Endothelial cell (in vitro differentiated cells): ENCODE measurements around the gene SERPINI2. TPM values are rescaled to one million over a fixed set of nuclear protein-coding genes. Genes with fewer than 3 reads are reported as not detected.

Experiments
- DNase-seq: peaks from one replicate; pipeline ENCODE4 v3.0.0; 2021; ENCODE audit warnings: low spot score
- H3K27ac Mint-ChIP-seq: one replicate; pipeline ENCODE4 v1.8.0; 2021; ENCODE audit warnings: mixed read lengths, inconsistent platforms; ENCODE audit not compliant: unreplicated experiment
- H3K27me3 Mint-ChIP-seq: one replicate; pipeline ENCODE4 v1.8.0; 2021; ENCODE audit warnings: mild to moderate bottlenecking, moderate library complexity, mixed read lengths, inconsistent platforms; ENCODE audit not compliant: unreplicated experiment
- H3K36me3 Mint-ChIP-seq: one replicate; pipeline ENCODE4 v1.8.0; 2021; ENCODE audit warnings: mild to moderate bottlenecking, low read depth, mixed read lengths, inconsistent platforms; ENCODE audit not compliant: unreplicated experiment
- H3K4me1 Mint-ChIP-seq: one replicate; pipeline ENCODE4 v1.8.0; 2021; ENCODE audit warnings: mild to moderate bottlenecking, mixed read lengths, inconsistent platforms; ENCODE audit not compliant: unreplicated experiment
- H3K4me3 Mint-ChIP-seq: one replicate; pipeline ENCODE4 v1.8.0; 2021; ENCODE audit warnings: mild to moderate bottlenecking, mixed read lengths, inconsistent platforms; ENCODE audit not compliant: unreplicated experiment
- H3K9me3 Mint-ChIP-seq: one replicate; pipeline ENCODE4 v1.8.0; 2021; ENCODE audit warnings: mixed read lengths, inconsistent platforms; ENCODE audit not compliant: unreplicated experiment
- total RNA-seq: library from RNA; stranded (reverse); fragmentation: NEBNext Ultra II Directional; extraction: Animal tissue kit (Norgen Biotek cat#: 25700); gene quantifications from one replicate; pipeline ENCODE4 v1.2.1, GENCODE V29; 2021; ENCODE audit not compliant: unreplicated experiment
- TF ChIP-seq, protein P1 (sequence below): fragments of 200-600 bp; sonication (generic); IDR thresholded peaks from one replicate; pipeline ENCODE4 v1.5.0; 2021; ENCODE audit warnings: antibody characterized with exemption; ENCODE audit not compliant: unreplicated experiment

Gene SERPINI2
- total RNA-seq, 1 donor from 2014 or later = not detected

GRCh38 chr3:167489571-167489970 is 15.7 kb upstream of the SERPINI2 start:
- H3K27ac Mint-ChIP-seq = no peak overlapping the region
- no peaks in the 10 kb centered on the region for H3K9me3 Mint-ChIP-seq
- H3K4me1 Mint-ChIP-seq = peaks cover 9% of the 10 kb centered on the region
- H3K4me3 Mint-ChIP-seq = no peak overlapping the region
- H3K36me3 Mint-ChIP-seq = no peaks in the 10 kb centered on the region
- no peaks in the 10 kb centered on the region for H3K27me3 Mint-ChIP-seq
- DNase-seq = no peak
- TF ChIP-seq, protein P1, sequence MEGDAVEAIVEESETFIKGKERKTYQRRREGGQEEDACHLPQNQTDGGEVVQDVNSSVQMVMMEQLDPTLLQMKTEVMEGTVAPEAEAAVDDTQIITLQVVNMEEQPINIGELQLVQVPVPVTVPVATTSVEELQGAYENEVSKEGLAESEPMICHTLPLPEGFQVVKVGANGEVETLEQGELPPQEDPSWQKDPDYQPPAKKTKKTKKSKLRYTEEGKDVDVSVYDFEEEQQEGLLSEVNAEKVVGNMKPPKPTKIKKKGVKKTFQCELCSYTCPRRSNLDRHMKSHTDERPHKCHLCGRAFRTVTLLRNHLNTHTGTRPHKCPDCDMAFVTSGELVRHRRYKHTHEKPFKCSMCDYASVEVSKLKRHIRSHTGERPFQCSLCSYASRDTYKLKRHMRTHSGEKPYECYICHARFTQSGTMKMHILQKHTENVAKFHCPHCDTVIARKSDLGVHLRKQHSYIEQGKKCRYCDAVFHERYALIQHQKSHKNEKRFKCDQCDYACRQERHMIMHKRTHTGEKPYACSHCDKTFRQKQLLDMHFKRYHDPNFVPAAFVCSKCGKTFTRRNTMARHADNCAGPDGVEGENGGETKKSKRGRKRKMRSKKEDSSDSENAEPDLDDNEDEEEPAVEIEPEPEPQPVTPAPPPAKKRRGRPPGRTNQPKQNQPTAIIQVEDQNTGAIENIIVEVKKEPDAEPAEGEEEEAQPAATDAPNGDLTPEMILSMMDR = no peak

DNA sequence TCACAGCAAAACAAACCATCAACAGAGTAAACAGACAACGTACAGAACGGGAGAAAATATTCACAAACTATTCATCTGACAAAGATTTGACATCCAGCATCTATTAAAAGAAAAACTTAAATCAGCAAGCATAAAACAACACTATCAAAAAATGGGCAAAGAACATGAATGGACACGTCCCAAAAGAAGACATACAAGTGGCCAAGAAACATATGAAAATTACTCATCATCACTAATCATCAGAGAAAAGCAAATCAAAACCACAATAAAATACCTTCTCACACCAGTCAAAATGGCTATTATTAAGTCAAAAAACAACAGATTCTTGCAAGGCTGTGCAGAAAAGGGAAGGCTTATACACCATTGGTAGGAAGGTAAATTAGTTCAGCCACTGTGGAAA is 13.7 kb upstream of the SERPINI2 start:
- TF ChIP-seq, protein P1 = no peak
- H3K9me3 Mint-ChIP-seq = no peaks in the 10 kb centered on the region
- DNase-seq = no peak
- H3K27ac Mint-ChIP-seq = no peak overlapping the region
- H3K27me3 Mint-ChIP-seq = no peaks in the 10 kb centered on the region
- no peaks in the 10 kb centered on the region for H3K36me3 Mint-ChIP-seq
- peaks cover 9% of the 10 kb centered on the region for H3K4me1 Mint-ChIP-seq
- no peak overlapping the region for H3K4me3 Mint-ChIP-seq

GRCh38 chr3:167484551-167484950 is 10.7 kb upstream of the SERPINI2 start:
- Mint-ChIP-seq H3K9me3 (no peaks in the 10 kb centered on the region), H3K36me3 (no peaks in the 10 kb centered on the region), H3K27me3 (no peaks in the 10 kb centered on the region), H3K4me3 (no peak overlapping the region), H3K4me1 (no peaks in the 10 kb centered on the region), H3K27ac (no peak overlapping the region)
- TF ChIP-seq, protein P1 = no peak
- DNase-seq = no peak

- no peaks in the 10 kb centered on the region for H3K4me1 Mint-ChIP-seq
- TF ChIP-seq, protein P1 = no peak
- H3K27ac Mint-ChIP-seq = no peak overlapping the region
- no peak overlapping the region for H3K4me3 Mint-ChIP-seq
- no peaks in the 10 kb centered on the region for H3K27me3 Mint-ChIP-seq
- no peak for DNase-seq
- H3K36me3 Mint-ChIP-seq = no peaks in the 10 kb centered on the region
- H3K9me3 Mint-ChIP-seq = no peaks in the 10 kb centered on the region
Observed at GRCh38 chr3:167483708-167484475, 10.1 kb upstream of the SERPINI2 start.

DNA sequence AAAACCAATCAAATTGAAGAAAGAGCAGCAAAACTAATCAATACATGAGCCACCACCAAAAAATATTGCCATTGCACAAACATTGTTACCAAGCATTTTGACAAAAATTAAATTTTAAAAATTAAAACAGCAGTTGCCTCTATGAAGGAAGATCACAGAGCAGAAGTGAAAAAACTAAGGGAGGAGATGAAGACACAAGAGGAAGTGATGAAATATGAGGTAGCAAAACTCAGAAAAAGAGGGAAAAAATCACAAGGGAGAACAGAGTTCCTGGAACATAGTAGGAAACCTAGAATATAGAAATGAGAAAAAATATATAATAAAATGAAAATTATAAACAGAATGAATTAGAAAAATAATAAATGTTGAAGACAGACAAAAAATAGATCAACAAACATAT is 7.3 kb upstream of the SERPINI2 start:
- Mint-ChIP-seq H3K4me3 (no peak overlapping the region), H3K27ac (no peak overlapping the region), H3K27me3 (no peaks in the 10 kb centered on the region), H3K36me3 (no peaks in the 10 kb centered on the region), H3K9me3 (no peaks in the 10 kb centered on the region), H3K4me1 (no peaks in the 10 kb centered on the region)
- DNase-seq = no peak
- TF ChIP-seq, protein P1 = no peak
